ENCODE measurements around the gene CASS4. TPM values are rescaled to one million over a fixed set of nuclear protein-coding genes. Genes with fewer than 3 reads are reported as not detected.
"Not testable (repeated sequence)": the region's sequence is repeated elsewhere in the genome, so short reads cannot be mapped to it uniquely, and the experiment has no call there.

CASS4 gene
- total RNA-seq, 1 donor from 2014 or later: 0.10 TPM

GRCh38 chr20:56400001-56400640 is 11.9 kb upstream of the CASS4 start:
- no peak for DNase-seq (ENCODE audit: low spot score)
- no peaks in the 10 kb centered on the region for H3K27me3 Mint-ChIP-seq (ENCODE audit: low read depth)

GRCh38 chr20:56403465-56403864 is 8.6 kb upstream of the CASS4 start:
- no peaks in the 10 kb centered on the region for H3K27me3 Mint-ChIP-seq (ENCODE audit: low read depth)
- no peak for DNase-seq (ENCODE audit: low spot score)
- H3K9me3 Mint-ChIP-seq (ENCODE audit: low read depth): no peaks in the 10 kb centered on the region
- H3K36me3 Mint-ChIP-seq (ENCODE audit: low read depth): peaks cover 24% of the 10 kb centered on the region
- peaks cover 6% of the 10 kb centered on the region for H3K4me1 Mint-ChIP-seq (ENCODE audit: low read depth)
- H3K4me3 Mint-ChIP-seq (ENCODE audit: unreplicated experiment): no peak overlapping the region
- TF ChIP-seq CTCF (IDR thresholded peaks at IDR 0.05): no peak
- no peak overlapping the region for H3K27ac Mint-ChIP-seq (ENCODE audit: unreplicated experiment)

More at GRCh38 chr20:56400001-56400640, 11.9 kb upstream of the CASS4 start:
- H3K36me3 Mint-ChIP-seq (ENCODE audit: low read depth): peaks cover 22% of the 10 kb centered on the region
- H3K27ac Mint-ChIP-seq (ENCODE audit: unreplicated experiment): no peak overlapping the region
- H3K4me3 Mint-ChIP-seq (ENCODE audit: unreplicated experiment): no peak overlapping the region
- peak; percentile 93 for TF ChIP-seq CTCF (IDR thresholded peaks at IDR 0.05)
- H3K4me1 Mint-ChIP-seq (ENCODE audit: low read depth): peaks cover 6% of the 10 kb centered on the region
- no peaks in the 10 kb centered on the region for H3K9me3 Mint-ChIP-seq (ENCODE audit: low read depth)

GRCh38 chr20:56405356-56405755 is 6.7 kb upstream of the CASS4 start:
- not testable (repeated sequence) for H3K9me3 Mint-ChIP-seq (ENCODE audit: low read depth); H3K4me1 Mint-ChIP-seq (ENCODE audit: low read depth); H3K27me3 Mint-ChIP-seq (ENCODE audit: low read depth); H3K27ac Mint-ChIP-seq (ENCODE audit: unreplicated experiment); DNase-seq (ENCODE audit: low spot score); H3K4me3 Mint-ChIP-seq (ENCODE audit: unreplicated experiment)
- peaks cover 22% of the 10 kb centered on the region for H3K36me3 Mint-ChIP-seq (ENCODE audit: low read depth)

GRCh38 chr20:56406910-56407309 is 5.2 kb upstream of the CASS4 start:
- TF ChIP-seq CTCF (IDR thresholded peaks at IDR 0.05): no peak
- no peaks in the 10 kb centered on the region for H3K27me3 Mint-ChIP-seq (ENCODE audit: low read depth)
- H3K4me3 Mint-ChIP-seq (ENCODE audit: unreplicated experiment): no peak overlapping the region
- no peak for DNase-seq (ENCODE audit: low spot score)
- no peak overlapping the region for H3K27ac Mint-ChIP-seq (ENCODE audit: unreplicated experiment)
- H3K36me3 Mint-ChIP-seq (ENCODE audit: low read depth): peaks cover 22% of the 10 kb centered on the region
- H3K4me1 Mint-ChIP-seq (ENCODE audit: low read depth): peaks cover 6% of the 10 kb centered on the region
- H3K9me3 Mint-ChIP-seq (ENCODE audit: low read depth): no peaks in the 10 kb centered on the region

GRCh38 chr20:56409521-56409920 is 2.5 kb upstream of the CASS4 start:
- TF ChIP-seq CTCF (IDR thresholded peaks at IDR 0.05): no peak
- DNase-seq (ENCODE audit: low spot score): no peak
- no peak overlapping the region for H3K4me3 Mint-ChIP-seq (ENCODE audit: unreplicated experiment)
- H3K36me3 Mint-ChIP-seq (ENCODE audit: low read depth): peaks cover 21% of the 10 kb centered on the region
- no peaks in the 10 kb centered on the region for H3K9me3 Mint-ChIP-seq (ENCODE audit: low read depth)
- no peak overlapping the region for H3K27ac Mint-ChIP-seq (ENCODE audit: unreplicated experiment)
- no peaks in the 10 kb centered on the region for H3K27me3 Mint-ChIP-seq (ENCODE audit: low read depth)
- peaks cover 11% of the 10 kb centered on the region for H3K4me1 Mint-ChIP-seq (ENCODE audit: low read depth)

- no peak overlapping the region for H3K4me3 Mint-ChIP-seq (ENCODE audit: unreplicated experiment)
- peaks cover 21% of the 10 kb centered on the region for H3K36me3 Mint-ChIP-seq (ENCODE audit: low read depth)
- peaks cover 13% of the 10 kb centered on the region for H3K4me1 Mint-ChIP-seq (ENCODE audit: low read depth)
- no peak overlapping the region for H3K27ac Mint-ChIP-seq (ENCODE audit: unreplicated experiment)
- no peak for TF ChIP-seq CTCF (IDR thresholded peaks at IDR 0.05)
- H3K27me3 Mint-ChIP-seq (ENCODE audit: low read depth): no peaks in the 10 kb centered on the region
- no peak for DNase-seq (ENCODE audit: low spot score)
- no peaks in the 10 kb centered on the region for H3K9me3 Mint-ChIP-seq (ENCODE audit: low read depth)
Observed at GRCh38 chr20:56409956-56410355, 2.1 kb upstream of the CASS4 start.

- not testable (repeated sequence) for H3K27me3 Mint-ChIP-seq (ENCODE audit: low read depth); H3K4me3 Mint-ChIP-seq (ENCODE audit: unreplicated experiment); H3K9me3 Mint-ChIP-seq (ENCODE audit: low read depth); DNase-seq (ENCODE audit: low spot score); H3K27ac Mint-ChIP-seq (ENCODE audit: unreplicated experiment)
- Mint-ChIP-seq H3K4me1 (ENCODE audit: low read depth) (peaks cover 15% of the 10 kb centered on the region), H3K36me3 (ENCODE audit: low read depth) (peaks cover 21% of the 10 kb centered on the region)
Observed at GRCh38 chr20:56411287-56411686, 773 bp upstream of the CASS4 start.
